ENCODE results near the gene UFC1. TPM values are rescaled to one million over a fixed set of nuclear protein-coding genes. Genes with fewer than 3 reads are reported as not detected.

Gene UFC1
- total and polyA plus RNA-seq, 2 donors (not counting 1 experiment from before 2014, with no cell fraction given), result 91.0 to 128 TPM

GRCh38 chr1:161196521-161197451 lies 43.0 kb downstream of the UFC1 start:
- Histone ChIP-seq H3K9ac (ENCODE audit: low read length) (no peak overlapping the region), H4K20me1 (ENCODE audit: control insufficient read depth, insufficient read depth, low read length, poor library complexity, severe bottlenecking) (no peaks in the 10 kb centered on the region), H3K4me1 (ENCODE audit: control insufficient read depth in 2 of 2, insufficient read depth in 2 of 2, low read length in 2 of 2) (peaks cover 46 to 61% of the 10 kb centered on the region in 2 donors), H3K36me3 (replicated peaks in 1 of 2; ENCODE audit: control extremely low read depth in 1 of 2, control insufficient read depth in 1 of 2, extremely low read depth in 1 of 2, insufficient read depth in 2 of 2, low read length in 1 of 2) (no peaks in the 10 kb centered on the region), H3K27ac (ENCODE audit: low read length in 2 of 2) (no peak overlapping the region), H2AFZ (ENCODE audit: insufficient read depth, low read depth, low read length, poor library complexity, severe bottlenecking) (no peak overlapping the region), H3K27me3 (replicated peaks in 1 of 4; ENCODE audit: control extremely low read depth in 1 of 4, control insufficient read depth in 3 of 4, insufficient read depth in 4 of 4, low read length in 3 of 4) (no peaks in the 10 kb centered on the region), H3K4me3 (ENCODE audit: control extremely low read depth in 1 of 5, extremely low read depth in 1 of 5, insufficient read depth in 1 of 5, low read depth in 2 of 5, low read length in 4 of 5) (no peak overlapping the region), H3K79me2 (ENCODE audit: control insufficient read depth, insufficient read depth, low read length) (peaks cover 20% of the 10 kb centered on the region), H3K4me2 (replicated peaks; ENCODE audit: low read depth, low read length, poor library complexity, severe bottlenecking) (no peak overlapping the region), H3K9me3 (ENCODE audit: control extremely low read depth in 1 of 3, control insufficient read depth in 2 of 3, insufficient read depth in 1 of 3, low read length in 2 of 3) (no peaks in the 10 kb centered on the region)
- POLR2A ChIA-PET, result no interaction called here
- TF ChIP-seq EZH2 (IDR thresholded peaks at IDR 0.05; ENCODE audit: borderline replicate concordance, insufficient read depth, low read depth, low read length, poor library complexity, severe bottlenecking) (no peak), CTCF (IDR thresholded peaks at IDR 0.05) (no peak)
- no peaks in the 10 kb centered on the region for H3K27me3 Mint-ChIP-seq
- ATAC-seq (ENCODE audit: low read depth) (no peak), DNase-seq (no peak)
- H3K27ac Mint-ChIP-seq, result no peak overlapping the region
- H3K9me3 Mint-ChIP-seq (ENCODE audit: insufficient read depth), result no peaks in the 10 kb centered on the region
- 92% methylated on average over 20 of the region's 27 CpGs for WGBS (ENCODE audit: insufficient coverage)
- peaks cover 51% of the 10 kb centered on the region for H3K4me1 Mint-ChIP-seq
- intact Hi-C loops (cut with micrococcal nuclease), result no loop called here
- CTCF ChIA-PET, result interaction anchor here (0.7 kb wide), 1 partner anchor 11 kb away, joined by 3 read pairs; no protein-coding TSS in a partner anchor
- H3K4me3 Mint-ChIP-seq, result no peak overlapping the region

- no peaks in the 10 kb centered on the region for H4K20me1 ChIP-seq (ENCODE audit: control insufficient read depth, insufficient read depth, low read length, poor library complexity, severe bottlenecking)
- no peak overlapping the region for H3K27ac ChIP-seq (ENCODE audit: low read length in 2 of 2)
- H2AFZ ChIP-seq (ENCODE audit: insufficient read depth, low read depth, low read length, poor library complexity, severe bottlenecking), result no peak overlapping the region
- ATAC-seq (ENCODE audit: low read depth) (no peak), DNase-seq (no peak)
- H3K4me2 ChIP-seq (replicated peaks; ENCODE audit: low read depth, low read length, poor library complexity, severe bottlenecking), result no peak overlapping the region
- H3K27me3 ChIP-seq (replicated peaks in 1 of 4; ENCODE audit: control extremely low read depth in 1 of 4, control insufficient read depth in 3 of 4, insufficient read depth in 4 of 4, low read length in 3 of 4), result no peaks in the 10 kb centered on the region
- no peak overlapping the region for H3K9ac ChIP-seq (ENCODE audit: low read length)
- ChIA-PET CTCF (no interaction called here), POLR2A (no interaction called here)
- Mint-ChIP-seq H3K27me3 (no peaks in the 10 kb centered on the region), H3K27ac (no peak overlapping the region), H3K4me3 (no peak overlapping the region), H3K4me1 (peaks cover 50% of the 10 kb centered on the region), H3K9me3 (ENCODE audit: insufficient read depth) (no peaks in the 10 kb centered on the region)
- H3K4me1 ChIP-seq (ENCODE audit: control insufficient read depth in 2 of 2, insufficient read depth in 2 of 2, low read length in 2 of 2), result peaks cover 40 to 57% of the 10 kb centered on the region in 2 donors
- WGBS (ENCODE audit: insufficient coverage), result 96% methylated on average over 11 of the region's 11 CpGs
- H3K9me3 ChIP-seq (ENCODE audit: control extremely low read depth in 1 of 3, control insufficient read depth in 2 of 3, insufficient read depth in 1 of 3, low read length in 2 of 3), result no peaks in the 10 kb centered on the region
- peaks cover 23% of the 10 kb centered on the region for H3K79me2 ChIP-seq (ENCODE audit: control insufficient read depth, insufficient read depth, low read length)
- TF ChIP-seq EZH2 (IDR thresholded peaks at IDR 0.05; ENCODE audit: borderline replicate concordance, insufficient read depth, low read depth, low read length, poor library complexity, severe bottlenecking), result no peak
- TF ChIP-seq CTCF (IDR thresholded peaks at IDR 0.05), result no peak
- intact Hi-C loops (cut with micrococcal nuclease), result no loop called here
- H3K36me3 ChIP-seq (replicated peaks in 1 of 2; ENCODE audit: control extremely low read depth in 1 of 2, control insufficient read depth in 1 of 2, extremely low read depth in 1 of 2, insufficient read depth in 2 of 2, low read length in 1 of 2), result no peaks in the 10 kb centered on the region
- no peak overlapping the region for H3K4me3 ChIP-seq (ENCODE audit: control extremely low read depth in 1 of 5, extremely low read depth in 1 of 5, insufficient read depth in 1 of 5, low read depth in 2 of 5, low read length in 4 of 5)
These were observed 43.9 kb downstream of the UFC1 start for GRCh38 chr1:161197560-161198193.
